Measurements from ENCODE around the gene COL4A6.

The COL4A6 gene

GRCh38 chrX:108366644-108367406 lies 71.4 kb downstream of the COL4A6 start:
- no peaks in the 10 kb centered on the region for H3K4me1 ChIP-seq (ENCODE audit: insufficient read depth, insufficient read length)
- H3K36me3 ChIP-seq (ENCODE audit: insufficient read depth, insufficient read length, low read length), result no peaks in the 10 kb centered on the region
- TF ChIP-seq SUZ12 (IDR thresholded peaks at IDR 0.05; ENCODE audit: extremely low read depth, insufficient read depth, insufficient read length) (no peak), ZNF274 (IDR thresholded peaks at IDR 0.05; ENCODE audit: low read depth, low read length) (no peak), YY1 (IDR thresholded peaks at IDR 0.05; ENCODE audit: insufficient read depth, insufficient read length) (no peak)
- peak; percentile 39 for DNase-seq (ENCODE audit: low read depth, low spot score)
- H3K27me3 ChIP-seq (ENCODE audit: insufficient read depth, insufficient read length), result no peaks in the 10 kb centered on the region
- H3K4me3 ChIP-seq (ENCODE audit: insufficient read length, low read depth), result no peak overlapping the region
- no peaks in the 10 kb centered on the region for H3K9me3 ChIP-seq (ENCODE audit: insufficient read depth, low read length)
- no peak overlapping the region for H3K9ac ChIP-seq (ENCODE audit: insufficient read length, low read depth)

- DNase-seq (ENCODE audit: low read depth, low spot score), result no peak
- no peaks in the 10 kb centered on the region for H3K27me3 ChIP-seq (ENCODE audit: insufficient read depth, insufficient read length)
These were observed 76.2 kb downstream of the COL4A6 start for GRCh38 chrX:108362026-108362425.

GRCh38 chrX:108361316-108361715 lies 76.9 kb downstream of the COL4A6 start:
- no peak overlapping the region for H3K9ac ChIP-seq (ENCODE audit: insufficient read length, low read depth)
- H3K27me3 ChIP-seq (ENCODE audit: insufficient read depth, insufficient read length), result no peaks in the 10 kb centered on the region
- H3K4me1 ChIP-seq (ENCODE audit: insufficient read depth, insufficient read length), result no peaks in the 10 kb centered on the region
- no peaks in the 10 kb centered on the region for H3K9me3 ChIP-seq (ENCODE audit: insufficient read depth, low read length)
- no peak for DNase-seq (ENCODE audit: low read depth, low spot score)
- no peak overlapping the region for H3K4me3 ChIP-seq (ENCODE audit: insufficient read length, low read depth)
- H3K36me3 ChIP-seq (ENCODE audit: insufficient read depth, insufficient read length, low read length), result no peaks in the 10 kb centered on the region
- TF ChIP-seq SUZ12 (IDR thresholded peaks at IDR 0.05; ENCODE audit: extremely low read depth, insufficient read depth, insufficient read length) (no peak), ZNF274 (IDR thresholded peaks at IDR 0.05; ENCODE audit: low read depth, low read length) (no peak), YY1 (IDR thresholded peaks at IDR 0.05; ENCODE audit: insufficient read depth, insufficient read length) (no peak)

More at GRCh38 chrX:108362026-108362425, 76.2 kb downstream of the COL4A6 start:
- Histone ChIP-seq H3K4me3 (ENCODE audit: insufficient read length, low read depth) (no peak overlapping the region), H3K9me3 (ENCODE audit: insufficient read depth, low read length) (no peaks in the 10 kb centered on the region), H3K36me3 (ENCODE audit: insufficient read depth, insufficient read length, low read length) (no peaks in the 10 kb centered on the region), H3K4me1 (ENCODE audit: insufficient read depth, insufficient read length) (no peaks in the 10 kb centered on the region), H3K9ac (ENCODE audit: insufficient read length, low read depth) (no peak overlapping the region)
- TF ChIP-seq YY1 (IDR thresholded peaks at IDR 0.05; ENCODE audit: insufficient read depth, insufficient read length) (no peak), ZNF274 (IDR thresholded peaks at IDR 0.05; ENCODE audit: low read depth, low read length) (no peak), SUZ12 (IDR thresholded peaks at IDR 0.05; ENCODE audit: extremely low read depth, insufficient read depth, insufficient read length) (no peak)

GRCh38 chrX:108359806-108360602 lies 78.2 kb downstream of the COL4A6 start:
- TF ChIP-seq ZNF274 (IDR thresholded peaks at IDR 0.05; ENCODE audit: low read depth, low read length) (no peak), SUZ12 (IDR thresholded peaks at IDR 0.05; ENCODE audit: extremely low read depth, insufficient read depth, insufficient read length) (no peak), YY1 (IDR thresholded peaks at IDR 0.05; ENCODE audit: insufficient read depth, insufficient read length) (no peak)
- no peak overlapping the region for H3K4me3 ChIP-seq (ENCODE audit: insufficient read length, low read depth)
- H3K9ac ChIP-seq (ENCODE audit: insufficient read length, low read depth), result no peak overlapping the region
- no peaks in the 10 kb centered on the region for H3K4me1 ChIP-seq (ENCODE audit: insufficient read depth, insufficient read length)
- H3K27me3 ChIP-seq (ENCODE audit: insufficient read depth, insufficient read length), result no peaks in the 10 kb centered on the region
- no peaks in the 10 kb centered on the region for H3K9me3 ChIP-seq (ENCODE audit: insufficient read depth, low read length)
- DNase-seq (ENCODE audit: low read depth, low spot score), result no peak
- no peaks in the 10 kb centered on the region for H3K36me3 ChIP-seq (ENCODE audit: insufficient read depth, insufficient read length, low read length)

- Histone ChIP-seq H3K9me3 (ENCODE audit: insufficient read depth, low read length) (no peaks in the 10 kb centered on the region), H3K4me3 (ENCODE audit: insufficient read length, low read depth) (no peak overlapping the region), H3K4me1 (ENCODE audit: insufficient read depth, insufficient read length) (no peaks in the 10 kb centered on the region), H3K36me3 (ENCODE audit: insufficient read depth, insufficient read length, low read length) (no peaks in the 10 kb centered on the region), H3K27me3 (ENCODE audit: insufficient read depth, insufficient read length) (no peaks in the 10 kb centered on the region), H3K9ac (ENCODE audit: insufficient read length, low read depth) (no peak overlapping the region)
- DNase-seq (ENCODE audit: low read depth, low spot score), result peak; percentile 38
- no peak for TF ChIP-seq ZNF274 (IDR thresholded peaks at IDR 0.05; ENCODE audit: low read depth, low read length)
- TF ChIP-seq YY1 (IDR thresholded peaks at IDR 0.05; ENCODE audit: insufficient read depth, insufficient read length), result no peak
- TF ChIP-seq SUZ12 (IDR thresholded peaks at IDR 0.05; ENCODE audit: extremely low read depth, insufficient read depth, insufficient read length), result no peak
These were observed 84.8 kb downstream of the COL4A6 start for GRCh38 chrX:108353452-108353851.

- no peak for DNase-seq (ENCODE audit: low read depth, low spot score)
- H3K4me3 ChIP-seq (ENCODE audit: insufficient read length, low read depth), result no peak overlapping the region
- H3K27me3 ChIP-seq (ENCODE audit: insufficient read depth, insufficient read length), result no peaks in the 10 kb centered on the region
- H3K9me3 ChIP-seq (ENCODE audit: insufficient read depth, low read length), result no peaks in the 10 kb centered on the region
- no peaks in the 10 kb centered on the region for H3K36me3 ChIP-seq (ENCODE audit: insufficient read depth, insufficient read length, low read length)
- no peak for TF ChIP-seq SUZ12 (IDR thresholded peaks at IDR 0.05; ENCODE audit: extremely low read depth, insufficient read depth, insufficient read length)
- TF ChIP-seq ZNF274 (IDR thresholded peaks at IDR 0.05; ENCODE audit: low read depth, low read length), result no peak
- TF ChIP-seq YY1 (IDR thresholded peaks at IDR 0.05; ENCODE audit: insufficient read depth, insufficient read length), result no peak
- no peaks in the 10 kb centered on the region for H3K4me1 ChIP-seq (ENCODE audit: insufficient read depth, insufficient read length)
- no peak overlapping the region for H3K9ac ChIP-seq (ENCODE audit: insufficient read length, low read depth)
These were observed 89.0 kb downstream of the COL4A6 start for GRCh38 chrX:108349210-108349609.

- Histone ChIP-seq H3K27me3 (ENCODE audit: insufficient read depth, insufficient read length) (no peaks in the 10 kb centered on the region), H3K36me3 (ENCODE audit: insufficient read depth, insufficient read length, low read length) (no peaks in the 10 kb centered on the region), H3K4me1 (ENCODE audit: insufficient read depth, insufficient read length) (no peaks in the 10 kb centered on the region), H3K9ac (ENCODE audit: insufficient read length, low read depth) (no peak overlapping the region), H3K9me3 (ENCODE audit: insufficient read depth, low read length) (no peaks in the 10 kb centered on the region), H3K4me3 (ENCODE audit: insufficient read length, low read depth) (no peak overlapping the region)
- TF ChIP-seq SUZ12 (IDR thresholded peaks at IDR 0.05; ENCODE audit: extremely low read depth, insufficient read depth, insufficient read length) (no peak), ZNF274 (IDR thresholded peaks at IDR 0.05; ENCODE audit: low read depth, low read length) (no peak), YY1 (IDR thresholded peaks at IDR 0.05; ENCODE audit: insufficient read depth, insufficient read length) (no peak)
- no peak for DNase-seq (ENCODE audit: low read depth, low spot score)
These were observed 89.7 kb downstream of the COL4A6 start for GRCh38 chrX:108348525-108348924.

Data from NT2/D1 (cell line).